Adrenal gland (tissue), 5 donors: ENCODE results near the gene RASD2.

Experiments used
- POLR2A ChIP-seq, 2 donors: fragments of 450-650 bp; IDR thresholded peaks; one replicate each; pipeline ENCODE4 v1.6.1; 2017; ENCODE audit warnings: antibody characterized with exemption in 2 of 2, mild to moderate bottlenecking in 2 of 2, moderate library complexity in 1 of 2
- TF ChIP-seq, protein P1 (sequence below), 6 experiments: fragments of 450-650 bp in 4 of 6; fragments of 200-600 bp in 2 of 6; sonication (generic) in 1 of 6; IDR thresholded peaks; 1 replicate in 5 of 6; 2 replicates in 1 of 6; pipeline versions ENCODE4 v1.5.1 to v1.8.0; 2016 to 2021; ENCODE audit warnings: antibody characterized with exemption in 6 of 6, mild to moderate bottlenecking in 2 of 6, moderate library complexity in 1 of 6
- donor health status: DM: no; HTN: no; CAD: no.

DNA sequence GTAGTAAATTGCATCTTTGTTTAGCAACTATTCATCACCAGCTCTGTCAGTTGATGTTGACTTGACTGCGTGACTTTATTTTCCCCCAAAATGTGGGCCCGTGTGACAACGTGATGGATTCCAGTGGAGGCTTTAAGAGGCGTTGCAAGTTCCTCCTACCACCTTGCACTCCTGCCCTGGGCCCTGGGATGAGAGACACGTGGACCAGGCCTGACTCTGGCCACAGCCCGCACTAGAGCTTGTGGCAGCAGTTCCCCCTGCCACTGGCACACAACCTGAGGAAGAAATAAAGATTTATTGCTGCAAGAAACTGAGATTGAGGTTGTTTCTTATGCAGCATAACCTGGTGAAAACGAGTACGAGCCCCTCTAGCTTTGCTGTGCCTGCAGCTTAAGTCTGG, 31.9 kb downstream of the RASD2 start:
- no peak for TF ChIP-seq POLR2A (IDR thresholded peaks at IDR 0.05)
- TF ChIP-seq, protein P1, sequence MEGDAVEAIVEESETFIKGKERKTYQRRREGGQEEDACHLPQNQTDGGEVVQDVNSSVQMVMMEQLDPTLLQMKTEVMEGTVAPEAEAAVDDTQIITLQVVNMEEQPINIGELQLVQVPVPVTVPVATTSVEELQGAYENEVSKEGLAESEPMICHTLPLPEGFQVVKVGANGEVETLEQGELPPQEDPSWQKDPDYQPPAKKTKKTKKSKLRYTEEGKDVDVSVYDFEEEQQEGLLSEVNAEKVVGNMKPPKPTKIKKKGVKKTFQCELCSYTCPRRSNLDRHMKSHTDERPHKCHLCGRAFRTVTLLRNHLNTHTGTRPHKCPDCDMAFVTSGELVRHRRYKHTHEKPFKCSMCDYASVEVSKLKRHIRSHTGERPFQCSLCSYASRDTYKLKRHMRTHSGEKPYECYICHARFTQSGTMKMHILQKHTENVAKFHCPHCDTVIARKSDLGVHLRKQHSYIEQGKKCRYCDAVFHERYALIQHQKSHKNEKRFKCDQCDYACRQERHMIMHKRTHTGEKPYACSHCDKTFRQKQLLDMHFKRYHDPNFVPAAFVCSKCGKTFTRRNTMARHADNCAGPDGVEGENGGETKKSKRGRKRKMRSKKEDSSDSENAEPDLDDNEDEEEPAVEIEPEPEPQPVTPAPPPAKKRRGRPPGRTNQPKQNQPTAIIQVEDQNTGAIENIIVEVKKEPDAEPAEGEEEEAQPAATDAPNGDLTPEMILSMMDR (IDR thresholded peaks at IDR 0.05) = no peak
